ENCODE results near the gene SAYSD1.

Gene SAYSD1

DNA sequence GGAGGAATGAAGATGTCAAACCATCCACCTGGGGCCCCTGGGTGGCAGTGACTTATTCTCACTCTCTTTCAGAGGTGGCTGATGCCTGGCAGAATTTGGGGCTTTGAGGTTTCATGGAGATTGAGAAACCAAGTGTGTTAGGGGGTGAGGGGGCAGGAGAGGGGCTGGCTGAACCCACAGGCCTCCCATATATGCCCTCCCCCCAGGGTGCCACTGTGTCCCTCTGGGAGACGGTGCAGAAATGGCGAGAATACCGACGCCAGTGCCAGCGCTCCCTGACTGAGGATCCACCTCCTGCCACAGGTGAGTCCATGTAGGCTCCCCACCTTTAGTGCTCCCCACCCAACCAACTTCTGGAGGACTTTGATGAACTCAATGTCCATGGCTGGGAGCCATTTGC is 58.8 kb downstream of the SAYSD1 start:
- DNase-seq, result no peak

DNA sequence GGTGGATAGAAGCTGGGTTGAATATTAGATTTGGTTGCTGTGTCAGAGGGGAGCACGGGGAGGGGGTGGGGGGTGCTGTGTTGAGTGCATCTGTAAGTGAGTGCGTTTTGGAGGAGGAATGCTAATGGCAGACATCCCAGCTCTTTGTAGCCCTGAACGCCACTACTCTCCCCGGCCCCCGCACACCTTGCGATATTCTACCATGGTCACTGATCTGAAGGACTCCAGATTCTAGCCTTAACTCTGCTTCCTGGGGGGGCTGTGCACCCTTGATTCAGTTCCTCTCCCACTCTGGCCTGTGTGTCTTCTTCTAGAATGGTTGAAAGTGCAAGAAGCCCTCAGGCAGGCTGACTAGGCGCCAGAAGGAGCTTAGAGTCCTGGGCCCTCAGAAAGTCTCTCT is 59.3 kb downstream of the SAYSD1 start:
- no peak for DNase-seq

DNA sequence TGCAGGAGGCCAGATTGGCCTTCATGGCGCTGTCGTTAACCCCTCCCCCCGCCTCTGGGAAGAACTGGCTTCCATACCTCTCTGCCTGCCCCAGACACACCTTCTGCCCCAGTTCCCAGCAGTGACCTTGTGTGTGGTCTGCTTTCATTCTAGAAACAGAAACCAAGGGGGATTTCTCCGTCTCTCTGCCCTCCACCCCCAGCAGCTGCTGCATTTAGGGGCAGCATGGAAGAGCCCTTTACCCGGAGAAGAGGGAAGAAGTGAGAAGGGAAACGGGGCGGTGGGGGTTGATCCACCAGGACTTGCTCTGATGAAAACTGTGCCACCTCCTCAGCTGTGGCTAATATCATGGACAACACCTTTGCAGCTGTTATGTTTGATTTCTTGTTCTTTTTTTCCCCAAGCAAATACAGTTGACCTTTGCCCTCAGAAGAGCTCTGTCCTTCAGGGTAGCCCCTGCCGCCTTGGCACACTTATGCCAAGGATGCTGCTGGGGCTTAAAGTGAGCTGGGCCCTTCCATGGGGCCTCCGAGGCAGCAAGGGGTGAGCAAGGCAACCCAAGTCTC is 60.3 kb downstream of the SAYSD1 start:
- DNase-seq, result no peak

Measured in femur (tissue), 1 donor.